ENCODE data around the gene CCDC169.

- TF ChIP-seq, protein P1, sequence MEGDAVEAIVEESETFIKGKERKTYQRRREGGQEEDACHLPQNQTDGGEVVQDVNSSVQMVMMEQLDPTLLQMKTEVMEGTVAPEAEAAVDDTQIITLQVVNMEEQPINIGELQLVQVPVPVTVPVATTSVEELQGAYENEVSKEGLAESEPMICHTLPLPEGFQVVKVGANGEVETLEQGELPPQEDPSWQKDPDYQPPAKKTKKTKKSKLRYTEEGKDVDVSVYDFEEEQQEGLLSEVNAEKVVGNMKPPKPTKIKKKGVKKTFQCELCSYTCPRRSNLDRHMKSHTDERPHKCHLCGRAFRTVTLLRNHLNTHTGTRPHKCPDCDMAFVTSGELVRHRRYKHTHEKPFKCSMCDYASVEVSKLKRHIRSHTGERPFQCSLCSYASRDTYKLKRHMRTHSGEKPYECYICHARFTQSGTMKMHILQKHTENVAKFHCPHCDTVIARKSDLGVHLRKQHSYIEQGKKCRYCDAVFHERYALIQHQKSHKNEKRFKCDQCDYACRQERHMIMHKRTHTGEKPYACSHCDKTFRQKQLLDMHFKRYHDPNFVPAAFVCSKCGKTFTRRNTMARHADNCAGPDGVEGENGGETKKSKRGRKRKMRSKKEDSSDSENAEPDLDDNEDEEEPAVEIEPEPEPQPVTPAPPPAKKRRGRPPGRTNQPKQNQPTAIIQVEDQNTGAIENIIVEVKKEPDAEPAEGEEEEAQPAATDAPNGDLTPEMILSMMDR (IDR thresholded peaks at IDR 0.05): no peak
- no peak for TF ChIP-seq POLR2A (IDR thresholded peaks at IDR 0.05)
Observed at GRCh38 chr13:36273431-36273830, 24.2 kb downstream of the CCDC169 start.

Data from esophagus squamous epithelium (tissue), 4 donors.